HepG2 (cell line): ENCODE data around the gene SUV39H2. TPM values are rescaled to one million over a fixed set of nuclear protein-coding genes. Genes with fewer than 3 reads are reported as not detected.
A peak's percentile ranks its signal among the peaks of the same experiment; 100 is the strongest.

Experiments
- ADNP ChIP-seq: sonication (generic); formaldehyde crosslinking; IDR thresholded peaks from 2 replicates; pipeline ENCODE4 v1.4.0; 2020; ENCODE audit warnings: missing genetic modification reagents
- ARID3A ChIP-seq: IDR thresholded peaks from 2 replicates; pipeline ENCODE4 v1.6.1; 2012; ENCODE audit warnings: low read depth, low read length, improper control_type of control experiment
- ETS1 ChIP-seq: sonication (generic); formaldehyde crosslinking; IDR thresholded peaks from 2 replicates; pipeline ENCODE4 v1.4.0; 2020; ENCODE audit warnings: missing genetic modification reagents
- MLLT10 ChIP-seq: sonication (generic); formaldehyde crosslinking; IDR thresholded peaks from 2 replicates; pipeline ENCODE4 v1.4.0; 2020; ENCODE audit warnings: missing genetic modification reagents
- NPAS2 ChIP-seq: sonication (generic); formaldehyde crosslinking; IDR thresholded peaks from 2 replicates; pipeline ENCODE4 v1.8.0; 2022; ENCODE audit warnings: mild to moderate bottlenecking, missing genetic modification reagents, borderline replicate concordance
- RNF2 ChIP-seq: fragments of 450-650 bp; conservative IDR thresholded peaks from 2 replicates; pipeline ENCODE4 v1.6.1; 2016; ENCODE audit warnings: low read depth
- ZNF20 ChIP-seq: sonication (generic); formaldehyde crosslinking; IDR thresholded peaks from 2 replicates; pipeline ENCODE4 v1.4.0; 2020; ENCODE audit warnings: mild to moderate bottlenecking, moderate library complexity, missing genetic modification reagents
- ZNF691 ChIP-seq: sonication (generic); formaldehyde crosslinking; IDR thresholded peaks from 2 replicates; pipeline ENCODE4 v1.4.0; 2020; ENCODE audit warnings: missing genetic modification reagents, low read depth, mild to moderate bottlenecking, borderline replicate concordance
- ZNF703 ChIP-seq: sonication (generic); formaldehyde crosslinking; IDR thresholded peaks from 2 replicates; pipeline ENCODE4 v1.5.1; 2020; ENCODE audit warnings: missing genetic modification reagents, mild to moderate bottlenecking, moderate library complexity, borderline replicate concordance
- ZNF766 ChIP-seq: sonication (generic); formaldehyde crosslinking; IDR thresholded peaks from 2 replicates; pipeline ENCODE4 v1.5.0; 2020; ENCODE audit warnings: missing genetic modification reagents, borderline replicate concordance
- ZSCAN12 ChIP-seq: sonication (generic); formaldehyde crosslinking; IDR thresholded peaks from 2 replicates; pipeline ENCODE4 v1.9.0; 2021; ENCODE audit warnings: mild to moderate bottlenecking, missing genetic modification reagents
- polyA plus RNA-seq, 8 experiments: library from polyadenylated mRNA; depleted of rRNA in 3 of 8; stranded (reverse) in 7 of 8; unstranded in 1 of 8; fragments of >200 nt; fragmentation: Illumina TruSeq in 4 of 8; extraction: Trizol in 4 of 8; gene quantifications; 2 replicates each; pipeline versions ENCODE4 v1.2.1 to v1.2.3, GENCODE V29; 2011 to 2016; ENCODE audit warnings: low read depth in 4 of 8, missing spikeins in 1 of 8, mixed read lengths in 1 of 8; ENCODE audit not compliant: insufficient read depth in 1 of 8
- total RNA-seq, 5 experiments: library from RNA; depleted of rRNA; stranded (reverse); fragments of >200 nt; fragmentation: Illumina TruSeq; extraction: Trizol; gene quantifications; 2 replicates each; pipeline ENCODE4 v1.2.3, GENCODE V29; 2016; ENCODE audit warnings: low read depth in 1 of 5
- TF ChIP-seq, protein P1 (sequence below): sonication (generic); formaldehyde crosslinking; IDR thresholded peaks from 2 replicates; pipeline ENCODE4 v1.8.0; 2022; ENCODE audit warnings: missing genetic modification reagents, mild to moderate bottlenecking, moderate library complexity, borderline replicate concordance
- TF ChIP-seq, protein P2 (sequence below): sonication (generic); formaldehyde crosslinking; IDR thresholded peaks from 2 replicates; pipeline ENCODE4 v1.4.0; 2020; ENCODE audit warnings: mild to moderate bottlenecking, missing genetic modification reagents

The SUV39H2 gene
- total and polyA plus RNA-seq, 2 of the 13 experiments (the other 11 are each of a cell fraction or from before 2014, with no cell fraction given): 9.0 to 44.3 TPM

GRCh38 chr10:14837757-14838581, 40.7 kb upstream of the SUV39H2 start, which contains the start of the genes CDNF, HSPA14 and MSANTD7 (continued):
- peak; percentile 18; the same call in 1 of the 2 replicates for TF ChIP-seq ZNF766 (CRISPR knock-in tag)
- TF ChIP-seq ADNP (CRISPR knock-in tag): no peak
- TF ChIP-seq RNF2: peak; percentile 21; the same call in 1 of the 2 replicates
- TF ChIP-seq NPAS2: no peak
- no peak for TF ChIP-seq ZSCAN12
- 0 out of 2 replicates have a peak, but pooled peaks have one; percentile 72 for TF ChIP-seq ETS1
- TF ChIP-seq, protein P1, sequence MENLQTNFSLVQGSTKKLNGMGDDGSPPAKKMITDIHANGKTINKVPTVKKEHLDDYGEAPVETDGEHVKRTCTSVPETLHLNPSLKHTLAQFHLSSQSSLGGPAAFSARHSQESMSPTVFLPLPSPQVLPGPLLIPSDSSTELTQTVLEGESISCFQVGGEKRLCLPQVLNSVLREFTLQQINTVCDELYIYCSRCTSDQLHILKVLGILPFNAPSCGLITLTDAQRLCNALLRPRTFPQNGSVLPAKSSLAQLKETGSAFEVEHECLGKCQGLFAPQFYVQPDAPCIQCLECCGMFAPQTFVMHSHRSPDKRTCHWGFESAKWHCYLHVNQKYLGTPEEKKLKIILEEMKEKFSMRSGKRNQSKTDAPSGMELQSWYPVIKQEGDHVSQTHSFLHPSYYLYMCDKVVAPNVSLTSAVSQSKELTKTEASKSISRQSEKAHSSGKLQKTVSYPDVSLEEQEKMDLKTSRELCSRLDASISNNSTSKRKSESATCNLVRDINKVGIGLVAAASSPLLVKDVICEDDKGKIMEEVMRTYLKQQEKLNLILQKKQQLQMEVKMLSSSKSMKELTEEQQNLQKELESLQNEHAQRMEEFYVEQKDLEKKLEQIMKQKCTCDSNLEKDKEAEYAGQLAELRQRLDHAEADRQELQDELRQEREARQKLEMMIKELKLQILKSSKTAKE (CRISPR knock-in tag): no peak
- TF ChIP-seq ZNF20 (CRISPR knock-in tag): no peak
- TF ChIP-seq MLLT10: no peak
- no peak for TF ChIP-seq ZNF703 (CRISPR knock-in tag)
- peak; percentile 8; the same call in 1 of the 2 replicates for TF ChIP-seq ARID3A
- TF ChIP-seq, protein P2, sequence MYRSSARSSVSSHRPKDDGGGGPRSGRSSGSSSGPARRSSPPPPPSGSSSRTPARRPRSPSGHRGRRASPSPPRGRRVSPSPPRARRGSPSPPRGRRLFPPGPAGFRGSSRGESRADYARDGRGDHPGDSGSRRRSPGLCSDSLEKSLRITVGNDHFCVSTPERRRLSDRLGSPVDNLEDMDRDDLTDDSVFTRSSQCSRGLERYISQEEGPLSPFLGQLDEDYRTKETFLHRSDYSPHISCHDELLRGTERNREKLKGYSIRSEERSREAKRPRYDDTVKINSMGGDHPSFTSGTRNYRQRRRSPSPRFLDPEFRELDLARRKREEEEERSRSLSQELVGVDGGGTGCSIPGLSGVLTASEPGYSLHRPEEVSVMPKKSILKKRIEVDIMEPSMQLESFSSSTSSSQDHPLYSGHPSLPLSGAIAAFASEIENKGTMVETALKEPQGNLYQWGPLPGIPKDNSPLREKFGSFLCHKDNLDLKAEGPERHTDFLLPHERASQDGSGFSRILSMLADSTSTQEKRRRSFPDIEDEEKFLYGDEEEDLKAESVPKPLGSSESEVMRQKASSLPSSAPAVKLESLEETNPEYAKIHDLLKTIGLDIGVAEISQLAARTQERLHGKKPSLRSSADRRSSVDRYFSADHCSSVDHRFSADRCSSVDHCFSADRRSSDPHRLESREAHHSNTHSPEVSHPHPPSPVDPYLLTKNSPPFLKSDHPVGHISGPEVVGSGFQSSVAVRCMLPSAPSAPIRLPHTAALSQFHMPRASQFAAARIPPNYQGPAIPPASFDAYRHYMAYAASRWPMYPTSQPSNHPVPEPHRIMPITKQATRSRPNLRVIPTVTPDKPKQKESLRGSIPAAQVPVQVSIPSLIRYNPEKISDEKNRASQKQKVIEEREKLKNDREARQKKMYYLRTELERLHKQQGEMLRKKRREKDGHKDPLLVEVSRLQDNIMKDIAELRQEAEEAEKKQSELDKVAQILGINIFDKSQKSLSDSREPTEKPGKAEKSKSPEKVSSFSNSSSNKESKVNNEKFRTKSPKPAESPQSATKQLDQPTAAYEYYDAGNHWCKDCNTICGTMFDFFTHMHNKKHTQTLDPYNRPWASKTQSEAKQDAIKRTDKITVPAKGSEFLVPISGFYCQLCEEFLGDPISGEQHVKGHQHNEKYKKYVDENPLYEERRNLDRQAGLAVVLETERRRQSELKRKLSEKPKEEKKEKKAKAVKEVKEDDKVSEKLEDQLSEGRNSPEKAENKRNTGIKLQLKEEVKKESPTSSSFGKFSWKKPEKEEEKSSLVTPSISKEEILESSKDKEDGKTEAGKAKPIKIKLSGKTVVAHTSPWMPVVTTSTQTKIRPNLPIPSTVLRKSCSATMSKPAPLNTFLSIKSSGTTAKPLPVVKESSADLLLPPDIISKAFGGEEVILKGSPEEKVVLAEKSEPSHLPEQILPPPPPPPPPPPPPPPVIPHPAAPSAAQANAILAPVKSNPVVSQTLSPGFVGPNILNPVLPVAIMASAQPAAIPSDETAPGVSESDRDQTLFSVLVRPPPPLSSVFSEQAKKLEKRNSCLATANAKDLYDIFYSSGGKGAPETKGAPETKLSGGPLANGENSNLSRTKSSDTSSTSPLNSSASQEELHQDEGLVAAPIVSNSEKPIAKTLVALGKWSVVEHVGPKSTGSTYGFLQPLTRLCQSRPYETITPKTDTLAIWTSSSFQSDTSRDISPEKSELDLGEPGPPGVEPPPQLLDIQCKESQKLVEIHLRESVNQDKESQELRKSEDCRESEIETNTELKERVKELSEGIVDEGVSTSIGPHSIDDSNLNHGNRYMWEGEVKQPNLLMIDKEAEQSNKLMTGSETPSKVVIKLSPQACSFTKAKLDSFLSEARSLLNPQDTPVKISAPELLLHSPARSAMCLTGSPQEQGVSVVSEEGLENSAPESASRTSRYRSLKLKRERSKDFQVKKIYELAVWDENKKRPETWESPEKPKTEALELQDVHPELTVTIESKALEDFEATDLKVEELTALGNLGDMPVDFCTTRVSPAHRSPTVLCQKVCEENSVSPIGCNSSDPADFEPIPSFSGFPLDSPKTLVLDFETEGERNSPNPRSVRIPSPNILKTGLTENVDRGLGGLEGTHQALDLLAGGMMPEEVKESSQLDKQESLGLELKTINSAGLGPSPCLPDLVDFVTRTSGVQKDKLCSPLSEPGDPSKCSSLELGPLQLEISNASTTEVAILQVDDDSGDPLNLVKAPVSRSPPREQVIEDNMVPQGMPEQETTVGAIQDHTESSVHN (CRISPR knock-in tag): no peak
- no peak; the same call in 1 of the 2 replicates for TF ChIP-seq ZNF691
